GM10266 (cell line): ENCODE data around the gene POSTN.
"Not testable (repeated sequence)": the region's sequence is repeated elsewhere in the genome, so short reads cannot be mapped to it uniquely, and the experiment has no call there.

Experiments
- DNase-seq: peaks from one replicate; pipeline ENCODE4 v3.0.0; 2012; ENCODE audit errors: extremely low spot score
- TF ChIP-seq, protein P1 (sequence below): IDR thresholded peaks from 2 replicates; pipeline ENCODE4 v1.5.1; 2012; ENCODE audit warnings: mild to moderate bottlenecking, low read depth; ENCODE audit not compliant: control insufficient read depth, insufficient read depth; ENCODE audit errors: missing control alignments

POSTN gene

DNA sequence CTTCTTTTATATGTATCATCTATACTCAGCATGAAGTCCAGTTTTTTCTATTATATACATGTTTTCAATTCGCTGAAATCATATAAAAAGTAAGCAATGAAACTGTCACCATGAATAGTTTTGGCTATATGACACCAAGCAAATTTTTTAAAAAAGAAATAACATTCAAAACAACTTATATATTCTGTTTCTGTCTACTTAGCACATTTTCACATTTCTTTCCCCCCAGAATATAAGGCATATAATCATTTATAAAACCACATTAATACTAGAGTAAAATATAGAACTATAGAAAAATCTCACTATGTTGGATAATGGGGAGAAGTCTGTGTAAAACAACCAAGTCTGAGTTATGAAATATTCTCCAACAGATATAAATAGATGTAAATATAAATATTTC, 33.1 kb downstream of the POSTN start:
- TF ChIP-seq, protein P1, sequence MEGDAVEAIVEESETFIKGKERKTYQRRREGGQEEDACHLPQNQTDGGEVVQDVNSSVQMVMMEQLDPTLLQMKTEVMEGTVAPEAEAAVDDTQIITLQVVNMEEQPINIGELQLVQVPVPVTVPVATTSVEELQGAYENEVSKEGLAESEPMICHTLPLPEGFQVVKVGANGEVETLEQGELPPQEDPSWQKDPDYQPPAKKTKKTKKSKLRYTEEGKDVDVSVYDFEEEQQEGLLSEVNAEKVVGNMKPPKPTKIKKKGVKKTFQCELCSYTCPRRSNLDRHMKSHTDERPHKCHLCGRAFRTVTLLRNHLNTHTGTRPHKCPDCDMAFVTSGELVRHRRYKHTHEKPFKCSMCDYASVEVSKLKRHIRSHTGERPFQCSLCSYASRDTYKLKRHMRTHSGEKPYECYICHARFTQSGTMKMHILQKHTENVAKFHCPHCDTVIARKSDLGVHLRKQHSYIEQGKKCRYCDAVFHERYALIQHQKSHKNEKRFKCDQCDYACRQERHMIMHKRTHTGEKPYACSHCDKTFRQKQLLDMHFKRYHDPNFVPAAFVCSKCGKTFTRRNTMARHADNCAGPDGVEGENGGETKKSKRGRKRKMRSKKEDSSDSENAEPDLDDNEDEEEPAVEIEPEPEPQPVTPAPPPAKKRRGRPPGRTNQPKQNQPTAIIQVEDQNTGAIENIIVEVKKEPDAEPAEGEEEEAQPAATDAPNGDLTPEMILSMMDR = no peak
- no peak for DNase-seq

- TF ChIP-seq, protein P1 = no peak
- no peak for DNase-seq
Measured at GRCh38 chr13:37561031-37561430, 37.5 kb downstream of the POSTN start.

DNA sequence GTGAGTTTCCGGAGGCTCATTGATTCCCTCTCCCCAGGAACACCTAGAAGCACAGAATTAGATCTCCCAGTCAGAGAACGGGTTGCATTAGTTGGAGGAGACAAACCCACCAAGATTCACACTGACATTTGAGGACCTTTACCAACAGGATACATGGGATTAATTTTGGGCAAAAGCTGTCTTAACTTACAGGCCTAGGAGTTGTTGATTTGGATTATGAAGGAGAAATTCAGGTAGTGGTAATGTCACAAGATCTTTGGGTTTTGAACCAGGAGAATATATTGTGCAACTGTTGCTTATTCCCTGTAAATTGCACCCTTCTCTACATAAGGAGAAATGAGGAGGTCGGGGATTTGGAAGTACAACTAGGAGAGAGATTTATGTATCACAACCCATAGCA, 38.0 kb downstream of the POSTN start:
- TF ChIP-seq, protein P1 = no peak
- DNase-seq = no peak

DNA sequence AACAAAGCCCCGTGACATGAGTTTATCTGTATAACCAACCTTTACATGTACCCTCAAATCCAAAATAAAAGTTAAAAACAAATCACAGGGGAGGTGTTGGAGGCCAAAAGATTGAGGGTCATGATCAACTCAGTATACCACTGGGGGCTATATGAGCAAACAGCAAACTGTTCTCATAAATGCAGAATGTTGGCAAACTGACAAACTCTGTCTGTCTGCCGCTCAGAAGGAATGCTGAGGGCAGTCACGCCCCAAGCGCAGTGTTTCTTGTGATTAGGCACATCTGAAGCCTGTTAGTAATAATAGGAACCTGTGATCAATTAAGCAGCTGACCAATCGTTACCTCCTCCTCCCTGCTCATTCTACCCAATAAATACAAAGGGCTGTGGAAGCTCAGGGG, 39.8 kb downstream of the POSTN start:
- not testable (repeated sequence) for DNase-seq

DNA sequence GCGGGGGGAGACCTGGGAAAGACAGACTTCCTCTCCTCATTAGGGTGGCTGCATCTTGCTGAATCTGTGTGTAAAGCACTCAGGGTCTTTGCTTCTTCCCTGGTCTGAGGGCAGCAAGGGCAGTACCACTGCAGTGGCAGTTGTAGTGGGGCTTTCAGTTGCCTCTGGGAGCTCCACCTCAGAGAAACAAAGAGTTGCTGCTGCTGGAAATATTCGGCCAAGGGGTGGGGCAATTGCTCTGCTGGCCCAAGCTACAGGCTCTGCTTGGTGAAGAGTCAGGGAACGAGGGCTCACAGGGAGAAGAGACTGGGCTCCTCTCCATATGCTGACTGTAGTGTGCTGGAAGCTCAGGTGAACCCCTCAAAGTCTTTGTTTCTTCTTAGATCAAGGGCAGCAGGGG, 52.5 kb downstream of the POSTN start:
- DNase-seq = no peak
- TF ChIP-seq, protein P1 = no peak

GRCh38 chr13:37544995-37545394, 53.6 kb downstream of the POSTN start:
- TF ChIP-seq, protein P1 = no peak
- no peak for DNase-seq

- no peak for DNase-seq
- TF ChIP-seq, protein P1 = no peak
Measured at GRCh38 chr13:37539976-37540605, 58.5 kb downstream of the POSTN start.

- no peak for DNase-seq
- TF ChIP-seq, protein P1 = no peak
Measured at GRCh38 chr13:37539170-37539569, 59.4 kb downstream of the POSTN start.
